Stimulated activated CD4-positive, alpha-beta T cell treated with anti-CD3 and anti-CD28 coated beads, Interleukin-15, amount 100 ng/mL, for 48 hours (primary cell): ENCODE results near the gene DENND1C.
A peak's percentile ranks its signal among the peaks of the same experiment; 100 is the strongest.

Experiments used
- DNase-seq, 2 donors: peaks; one replicate each; pipeline ENCODE4 v3.0.0-alpha.2; 2020; ENCODE audit warnings: low read depth in 2 of 2

DENND1C gene, protein sequence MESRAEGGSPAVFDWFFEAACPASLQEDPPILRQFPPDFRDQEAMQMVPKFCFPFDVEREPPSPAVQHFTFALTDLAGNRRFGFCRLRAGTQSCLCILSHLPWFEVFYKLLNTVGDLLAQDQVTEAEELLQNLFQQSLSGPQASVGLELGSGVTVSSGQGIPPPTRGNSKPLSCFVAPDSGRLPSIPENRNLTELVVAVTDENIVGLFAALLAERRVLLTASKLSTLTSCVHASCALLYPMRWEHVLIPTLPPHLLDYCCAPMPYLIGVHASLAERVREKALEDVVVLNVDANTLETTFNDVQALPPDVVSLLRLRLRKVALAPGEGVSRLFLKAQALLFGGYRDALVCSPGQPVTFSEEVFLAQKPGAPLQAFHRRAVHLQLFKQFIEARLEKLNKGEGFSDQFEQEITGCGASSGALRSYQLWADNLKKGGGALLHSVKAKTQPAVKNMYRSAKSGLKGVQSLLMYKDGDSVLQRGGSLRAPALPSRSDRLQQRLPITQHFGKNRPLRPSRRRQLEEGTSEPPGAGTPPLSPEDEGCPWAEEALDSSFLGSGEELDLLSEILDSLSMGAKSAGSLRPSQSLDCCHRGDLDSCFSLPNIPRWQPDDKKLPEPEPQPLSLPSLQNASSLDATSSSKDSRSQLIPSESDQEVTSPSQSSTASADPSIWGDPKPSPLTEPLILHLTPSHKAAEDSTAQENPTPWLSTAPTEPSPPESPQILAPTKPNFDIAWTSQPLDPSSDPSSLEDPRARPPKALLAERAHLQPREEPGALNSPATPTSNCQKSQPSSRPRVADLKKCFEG

DNA sequence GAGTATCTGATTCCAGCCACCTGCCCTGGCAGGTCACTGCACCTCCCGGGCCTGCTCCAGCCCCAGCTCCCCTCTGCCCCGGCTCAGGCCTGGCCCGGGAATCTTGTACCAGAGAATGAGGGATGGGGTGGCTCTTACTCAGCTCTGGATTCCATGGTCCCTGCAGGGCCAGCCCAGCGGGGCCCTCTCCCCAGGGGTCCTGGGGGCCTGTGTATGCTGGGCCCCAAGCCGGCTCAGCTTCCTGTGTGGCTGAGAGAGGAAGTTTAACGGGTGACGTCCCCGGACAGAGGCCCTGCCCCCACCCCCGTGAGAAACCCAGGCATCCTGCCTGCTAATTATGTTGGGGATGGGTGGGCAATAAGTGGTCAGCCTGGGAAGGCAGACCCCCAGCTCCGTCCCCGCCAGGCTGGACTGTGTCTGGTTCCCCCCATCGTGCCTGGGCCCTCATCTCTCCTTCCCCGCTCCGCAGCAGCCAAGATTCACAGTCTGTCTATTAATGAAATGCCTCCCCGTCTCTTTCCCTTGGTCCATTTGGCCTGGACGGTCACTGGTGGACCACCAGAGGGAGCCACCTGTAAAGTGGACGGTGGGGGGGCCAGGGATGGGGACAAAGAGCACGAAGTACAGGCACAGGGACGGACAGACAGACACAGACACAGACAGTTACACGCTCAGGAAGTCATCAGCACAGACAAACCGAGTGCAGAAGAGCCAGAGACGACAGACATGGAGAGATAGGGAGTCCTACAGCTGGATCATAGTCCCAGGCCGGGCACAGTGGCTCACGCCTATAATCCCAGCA lies at the start of gene DENND1C:
TSS of gene DENND1C (minus strand) at position 247 of the 802 bp plus-strand sequence. CDS start at position 155, 92 bp downstream.
- peak in 1 of 2 donors; percentile 56 for DNase-seq

DNA sequence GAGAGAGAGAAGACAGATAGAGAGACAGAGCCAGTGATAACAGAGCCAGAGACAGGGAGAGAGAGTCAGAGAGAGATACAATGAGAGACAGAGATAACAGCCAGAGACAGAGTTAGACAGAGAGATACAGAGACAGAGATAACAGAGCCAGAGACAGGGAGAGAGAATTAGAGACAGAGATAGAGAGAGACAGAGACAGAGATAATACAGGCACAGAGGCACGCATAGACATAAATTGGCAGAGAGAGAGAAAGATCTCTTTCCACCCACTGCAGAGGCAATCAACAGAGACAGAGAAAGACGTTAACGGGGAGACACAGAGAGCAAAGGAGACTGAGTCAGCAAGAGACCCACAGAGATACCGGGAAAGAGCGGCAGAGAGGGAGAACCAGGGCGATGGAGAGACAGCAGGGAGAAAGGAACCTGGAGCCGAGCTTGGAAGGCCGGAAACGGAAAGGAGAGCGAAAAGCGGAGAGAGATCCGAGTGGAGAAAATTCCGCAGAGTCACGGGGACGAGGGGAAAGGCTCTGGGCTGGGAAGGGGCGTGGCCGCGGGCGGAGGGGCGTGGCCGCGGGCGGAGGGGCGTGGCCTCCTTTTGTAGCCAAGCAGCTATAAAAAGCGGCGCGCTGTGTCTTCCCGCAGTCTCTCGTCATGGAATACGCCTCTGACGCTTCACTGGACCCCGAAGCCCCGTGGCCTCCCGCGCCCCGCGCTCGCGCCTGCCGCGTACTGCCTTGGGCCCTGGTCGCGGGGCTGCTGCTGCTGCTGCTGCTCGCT lies 49.0 kb upstream of the DENND1C start, which contains the start of gene TNFSF9:
TSS of gene TNFSF9 (plus strand) at position 641 of the 777 bp plus-strand sequence. CDS start at position 652, 11 bp downstream.
- peak; percentile 63 to 74 for DNase-seq

DNA sequence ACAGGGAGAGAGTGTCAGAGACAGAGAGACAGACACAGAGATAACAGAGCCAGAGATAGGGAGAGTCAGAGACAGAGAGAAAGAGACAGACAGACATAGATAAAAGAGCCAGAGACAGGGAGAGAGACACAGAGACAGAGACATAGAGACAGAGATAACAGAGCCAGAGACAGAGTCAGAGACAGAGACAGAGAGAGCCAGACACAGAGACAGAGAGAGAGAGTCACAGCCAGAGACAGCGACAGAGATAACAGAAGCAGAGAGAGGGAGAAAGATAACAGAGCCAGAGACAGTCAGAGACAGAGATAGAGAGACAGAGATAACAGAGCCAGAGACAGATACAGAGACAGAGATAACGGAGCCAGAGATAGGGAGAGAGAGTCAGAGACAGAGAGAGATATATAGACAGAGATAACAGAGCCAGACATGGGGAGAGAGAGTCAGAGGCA lies 48.4 kb upstream of the DENND1C start:
- DNase-seq, result no peak

DNA sequence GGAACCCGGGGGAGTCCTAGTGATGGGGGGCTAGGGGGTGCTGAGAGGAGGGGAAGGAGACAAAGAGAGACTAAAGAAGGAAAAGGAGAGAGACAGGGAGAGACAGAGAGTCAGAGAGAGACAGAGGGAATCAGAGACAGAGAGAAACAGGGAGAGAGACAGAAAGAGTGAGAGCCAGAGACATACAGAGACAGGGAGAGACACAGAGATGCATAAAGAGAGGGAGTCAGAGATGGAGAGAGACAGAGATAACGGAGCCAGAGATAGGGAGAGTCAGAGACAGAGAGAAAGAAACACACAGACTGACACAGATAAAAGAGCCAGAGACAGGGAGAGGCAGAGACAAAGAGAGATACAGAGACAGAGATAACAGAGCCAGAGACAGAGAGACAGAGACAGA lies 47.8 kb upstream of the DENND1C start:
- DNase-seq, result no peak

DNA sequence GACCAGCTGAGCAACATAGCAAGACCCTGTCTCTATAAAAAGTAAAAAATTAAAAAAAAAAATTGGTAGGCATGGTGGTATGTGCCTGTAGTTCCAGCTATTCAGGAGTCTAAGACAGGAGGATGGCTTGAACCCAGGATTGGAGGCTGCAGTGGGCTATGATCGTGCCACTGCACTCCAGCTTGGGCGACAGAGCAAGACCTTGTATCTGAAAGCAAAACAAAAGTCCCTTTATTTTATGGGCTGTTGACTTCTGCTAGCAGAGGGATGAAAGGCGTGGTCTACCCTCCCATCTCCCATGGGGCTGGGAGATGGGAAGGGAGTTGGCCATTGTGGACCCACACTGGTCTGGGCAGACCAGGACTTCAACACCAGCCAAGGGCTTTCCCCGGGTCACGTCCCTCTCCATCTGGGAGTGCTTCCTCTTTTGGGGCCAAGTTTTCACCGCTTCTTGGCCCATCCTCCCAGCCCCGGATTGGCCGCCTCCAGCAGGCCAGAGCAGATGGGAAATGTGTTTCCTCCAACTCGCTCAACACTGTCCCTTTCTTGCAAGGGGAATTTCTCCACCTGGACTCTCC lies 47.0 kb upstream of the DENND1C start:
- no peak for DNase-seq

DNA sequence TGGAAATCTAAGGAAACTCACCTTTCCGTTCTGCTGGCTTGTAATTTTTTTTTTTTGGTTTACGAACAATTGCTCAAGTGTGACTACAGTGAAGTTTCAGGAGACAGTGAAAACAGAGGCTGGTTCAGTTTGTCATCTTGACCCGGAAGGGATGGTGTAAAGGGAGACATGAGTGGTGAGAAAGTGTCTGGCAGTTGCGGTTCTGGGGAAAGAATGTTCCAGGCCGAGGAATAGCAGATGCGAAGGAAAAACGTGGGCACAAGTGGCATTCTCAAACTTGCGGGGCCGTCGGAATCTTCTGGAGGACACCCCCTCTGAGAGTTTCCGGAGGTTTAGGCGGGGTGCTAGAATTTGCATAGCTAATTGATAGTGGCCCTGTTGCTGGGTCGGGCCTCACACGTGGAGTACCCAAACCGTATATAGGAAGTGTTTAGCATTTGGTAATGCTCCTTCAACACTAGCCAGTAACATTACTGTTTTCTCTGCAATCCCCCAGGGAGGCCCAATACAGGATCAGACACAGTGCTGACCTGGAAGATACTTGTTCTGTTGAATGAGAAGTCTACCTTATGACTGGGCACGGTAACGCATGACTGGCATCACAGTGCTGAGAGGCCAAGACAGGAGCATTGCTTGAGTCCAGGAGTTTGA lies 46.4 kb upstream of the DENND1C start:
- no peak for DNase-seq

DNA sequence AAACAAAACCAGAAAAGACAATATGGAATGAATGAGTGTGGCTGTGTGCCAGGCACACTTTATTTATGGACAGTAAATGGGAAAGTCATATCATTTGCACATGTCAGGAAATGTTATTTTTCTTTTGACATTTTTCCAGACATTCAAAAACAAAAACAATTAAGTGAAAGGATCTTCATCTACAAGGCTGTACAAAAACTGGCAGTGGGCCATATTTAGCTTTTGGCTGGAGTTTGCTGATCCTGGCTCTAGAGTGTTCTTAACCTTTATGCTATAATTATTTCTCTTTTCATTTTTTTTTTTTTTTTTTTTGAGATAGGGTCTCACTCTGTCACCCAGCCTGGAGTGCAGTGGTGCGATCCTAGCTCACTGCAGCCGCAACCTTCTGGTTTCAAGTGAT lies 42.7 kb upstream of the DENND1C start:
- DNase-seq, result no peak

DNA sequence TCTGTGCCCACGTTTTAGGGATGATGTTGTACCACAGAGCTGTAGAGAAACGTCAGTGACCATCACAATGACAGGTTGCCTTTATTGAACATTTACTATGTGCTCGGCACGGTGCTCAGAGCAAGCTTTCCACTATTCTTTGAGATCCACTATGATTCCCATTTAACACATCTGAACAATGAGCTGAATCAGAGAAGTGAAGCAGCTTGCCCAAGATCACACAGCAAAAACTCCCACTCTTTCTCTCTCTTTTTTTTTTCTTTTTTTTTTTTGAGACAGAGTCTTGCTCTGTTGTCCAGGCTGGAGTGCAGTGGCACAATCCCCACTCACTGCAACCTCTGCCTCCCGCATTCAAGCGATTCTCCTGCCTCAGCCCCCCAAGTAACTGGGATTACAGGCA lies 41.1 kb upstream of the DENND1C start:
- DNase-seq, result no peak

DNA sequence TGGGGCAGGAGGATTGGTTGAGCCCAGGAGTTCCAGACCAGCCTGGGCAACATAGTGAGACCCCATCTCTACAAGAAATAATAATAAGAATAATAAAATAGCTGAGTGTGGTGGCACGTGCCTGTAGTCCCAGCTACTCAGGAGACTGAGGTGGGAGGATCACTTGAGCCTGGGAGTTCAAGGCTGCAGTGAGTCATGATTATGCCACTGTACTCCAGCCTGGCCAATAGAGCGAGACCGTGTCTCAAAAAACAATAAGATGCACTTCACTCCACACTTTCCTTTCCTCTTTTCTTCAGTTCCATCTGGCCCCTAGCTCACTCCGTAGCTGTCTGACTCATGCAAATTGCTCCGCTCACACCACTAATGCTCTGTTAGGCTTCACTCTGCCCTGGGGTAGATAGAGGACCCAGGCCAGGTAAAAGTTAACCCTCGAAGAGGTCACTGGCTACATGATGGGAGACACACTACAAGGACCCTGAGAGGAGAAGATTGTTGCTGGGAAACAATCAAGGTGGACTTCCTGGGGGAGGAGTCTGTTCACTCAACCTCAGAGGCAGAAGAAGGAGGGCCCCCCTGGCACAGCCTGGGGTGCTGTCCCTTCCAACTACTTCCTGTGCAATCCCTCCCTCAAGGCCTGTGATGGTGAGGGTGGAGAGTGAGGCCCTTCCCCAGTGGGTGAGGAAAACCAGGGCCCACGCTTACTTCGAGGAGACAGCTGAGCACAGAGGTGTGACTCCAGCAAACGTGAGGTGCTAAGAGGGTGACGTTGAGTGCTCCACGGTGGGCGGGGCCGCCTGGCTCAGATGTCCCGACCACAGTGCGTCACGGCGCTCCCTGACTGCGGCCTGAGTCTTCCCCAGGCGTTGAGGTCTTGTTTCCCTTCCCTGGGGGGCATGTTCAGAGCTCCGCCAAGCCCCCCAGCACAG lies 40.4 kb upstream of the DENND1C start:
- peak in 1 of 2 donors; percentile 33 for DNase-seq

DNA sequence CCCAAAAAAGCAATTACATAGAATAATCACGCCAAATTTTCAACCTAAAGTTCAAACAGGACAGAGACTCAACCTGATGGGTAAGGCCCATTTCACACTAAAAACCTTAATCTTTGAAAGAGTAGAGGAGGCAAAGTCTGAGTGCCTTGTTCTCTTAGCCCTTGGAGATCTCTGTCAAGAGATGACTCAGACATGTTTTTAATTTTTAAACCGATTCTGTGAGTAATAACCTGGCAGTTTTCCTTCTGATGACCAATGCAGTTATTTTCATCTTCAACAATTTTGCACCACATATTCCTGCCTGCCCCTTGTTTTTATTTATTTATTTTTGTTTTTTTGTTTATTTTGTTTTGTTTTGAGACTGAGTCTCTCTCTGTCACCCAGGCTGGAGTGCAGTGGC lies 37.7 kb upstream of the DENND1C start:
- DNase-seq, result no peak

DNA sequence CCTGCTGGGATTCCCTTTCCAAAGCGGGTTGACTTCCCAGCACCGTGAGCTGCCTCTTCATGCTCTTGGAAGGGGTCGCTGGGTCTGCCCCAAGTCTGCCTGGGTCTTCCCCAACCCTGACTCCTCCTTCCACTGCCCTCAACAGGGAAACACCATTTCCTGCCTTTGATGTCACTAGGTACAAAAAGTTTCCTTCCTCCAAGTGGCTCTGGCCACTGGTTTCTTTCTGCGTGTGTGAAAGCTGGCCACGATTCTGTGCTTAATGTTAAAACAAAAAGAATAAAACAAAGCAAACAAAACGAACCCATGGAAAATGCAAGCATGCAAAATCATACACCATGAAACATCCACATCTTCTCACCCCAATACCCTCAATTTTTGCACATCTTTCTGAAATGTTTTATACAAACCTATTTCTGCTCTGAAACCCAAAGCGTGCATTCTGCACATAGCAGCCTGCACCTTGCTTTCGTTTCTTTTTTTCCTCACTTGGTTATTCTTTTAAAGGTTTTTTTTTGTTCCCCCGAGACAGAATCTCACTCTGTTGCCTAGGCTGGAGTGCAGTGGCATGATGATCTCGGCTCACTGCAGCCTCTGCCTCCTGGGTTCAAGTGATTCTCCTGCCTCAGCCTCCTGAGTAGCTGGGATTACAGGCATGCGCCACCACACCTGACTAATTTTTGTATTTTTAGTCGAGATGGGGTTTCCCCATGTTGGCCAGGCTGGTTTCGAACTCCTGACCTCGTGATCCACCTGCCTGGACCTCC lies 36.7 kb upstream of the DENND1C start:
- no peak for DNase-seq

DNA sequence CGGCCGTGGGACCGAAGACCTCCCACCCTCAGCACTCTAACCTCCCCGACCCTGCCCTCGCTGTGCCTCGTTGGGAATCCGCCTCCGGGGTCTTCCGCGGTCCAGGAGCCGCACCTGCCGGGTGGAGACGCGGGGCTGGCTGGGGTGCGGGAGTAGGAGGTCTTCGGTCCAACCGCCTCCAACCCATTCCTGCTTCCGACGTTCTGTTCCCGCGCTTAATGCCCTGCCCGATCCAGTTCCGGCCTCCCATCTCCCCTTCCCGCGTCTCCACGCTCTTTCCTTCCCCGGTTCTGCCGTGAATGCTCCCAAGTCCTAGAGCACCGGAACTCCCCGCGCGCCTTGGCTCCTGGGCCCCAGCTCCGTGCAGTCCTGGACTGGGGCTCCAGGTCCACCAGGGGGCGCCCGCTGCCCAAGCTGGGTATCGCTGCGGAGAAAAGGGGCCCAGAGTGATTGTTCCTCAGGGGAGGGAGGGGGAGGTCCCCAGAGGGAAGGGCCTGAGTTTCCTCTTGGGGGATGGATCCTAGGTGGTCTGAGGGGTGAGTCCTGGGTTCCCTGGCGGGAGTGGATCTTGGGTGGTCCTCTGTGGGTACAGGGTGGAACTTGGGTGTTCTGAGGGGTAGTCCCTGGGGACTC lies 35.2 kb upstream of the DENND1C start:
- DNase-seq, result peak; percentile 81 to 91

DNA sequence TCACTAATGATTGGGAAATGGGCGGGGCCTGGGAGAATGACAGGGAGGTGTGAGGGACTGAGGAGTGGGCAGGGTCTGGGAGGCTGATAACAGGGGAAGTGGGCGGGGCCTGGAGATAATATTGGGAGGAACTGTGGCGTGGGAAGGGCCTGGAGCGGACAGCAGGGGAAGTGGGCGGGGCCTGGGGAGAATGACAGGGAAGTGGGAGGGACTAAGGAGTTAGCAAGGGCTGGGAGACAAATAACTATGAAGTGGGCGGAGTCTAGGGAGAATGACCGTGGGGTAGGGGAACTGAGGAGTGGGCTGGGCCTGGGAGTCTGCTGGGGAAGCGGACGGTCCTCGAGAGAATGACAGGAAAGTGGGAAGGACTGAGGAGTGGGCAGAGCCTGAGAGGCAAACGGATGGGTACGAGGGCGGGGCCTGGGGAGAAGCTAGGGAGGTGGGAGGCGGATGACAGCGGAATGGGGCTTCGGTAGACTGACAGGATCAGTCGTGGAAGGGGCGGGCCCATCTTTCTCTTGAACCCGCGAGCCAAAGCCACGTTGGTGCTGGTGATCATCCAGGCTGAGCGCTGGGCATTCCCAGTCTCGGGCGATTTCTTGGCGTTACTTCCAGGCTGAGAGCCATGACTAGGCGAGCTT lies 34.6 kb upstream of the DENND1C start:
- DNase-seq, result peak; percentile 64 to 72

DNA sequence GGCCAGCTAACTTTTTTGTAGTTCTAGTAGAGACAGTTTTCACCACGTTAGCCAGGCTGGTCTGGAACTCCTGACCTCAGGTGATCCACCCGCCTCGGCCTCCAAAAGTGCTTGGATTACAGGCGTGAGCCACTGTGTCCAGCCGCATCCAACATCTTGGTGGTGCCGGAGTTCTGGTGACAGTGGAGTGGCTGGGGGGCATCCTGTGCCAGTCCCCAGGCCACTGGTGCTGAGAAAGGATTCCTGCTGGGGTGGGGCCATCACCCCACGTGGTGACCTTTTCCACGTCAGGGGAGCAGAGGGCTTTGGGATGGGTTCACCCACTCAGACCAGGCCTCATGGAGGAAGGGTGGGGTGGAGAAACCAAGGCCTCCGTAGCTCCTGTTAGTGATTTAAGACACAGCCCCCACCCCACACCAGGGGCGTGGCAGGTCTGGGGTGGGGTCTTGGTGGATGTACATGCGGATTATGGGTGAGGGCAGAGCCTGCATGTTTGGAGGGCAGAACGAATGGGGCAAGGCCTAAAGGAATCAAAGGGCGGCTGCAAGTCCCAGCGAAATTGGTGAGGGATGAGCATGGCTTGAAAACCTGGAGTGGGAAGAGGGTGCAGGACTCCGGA lies 33.4 kb upstream of the DENND1C start:
- no peak for DNase-seq

DNA sequence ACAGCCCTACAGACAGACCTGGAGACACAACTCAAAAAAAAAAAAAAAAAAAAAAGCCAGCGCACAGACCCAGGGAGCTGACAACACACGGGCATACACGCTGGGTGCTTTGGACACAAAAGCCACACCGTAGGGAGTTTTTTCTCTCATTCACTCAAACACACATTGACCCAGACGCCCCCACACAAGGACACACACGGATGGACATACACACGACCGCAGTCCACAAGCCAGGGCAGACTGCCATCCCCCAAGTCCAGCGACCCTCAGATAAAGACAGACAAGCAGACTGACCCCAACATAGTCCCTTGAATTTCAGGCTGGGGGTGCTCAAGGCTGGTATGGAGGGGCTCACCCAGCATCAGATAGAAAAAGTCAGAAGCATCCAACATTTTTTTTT lies 32.5 kb upstream of the DENND1C start:
- DNase-seq, result no peak

DNA sequence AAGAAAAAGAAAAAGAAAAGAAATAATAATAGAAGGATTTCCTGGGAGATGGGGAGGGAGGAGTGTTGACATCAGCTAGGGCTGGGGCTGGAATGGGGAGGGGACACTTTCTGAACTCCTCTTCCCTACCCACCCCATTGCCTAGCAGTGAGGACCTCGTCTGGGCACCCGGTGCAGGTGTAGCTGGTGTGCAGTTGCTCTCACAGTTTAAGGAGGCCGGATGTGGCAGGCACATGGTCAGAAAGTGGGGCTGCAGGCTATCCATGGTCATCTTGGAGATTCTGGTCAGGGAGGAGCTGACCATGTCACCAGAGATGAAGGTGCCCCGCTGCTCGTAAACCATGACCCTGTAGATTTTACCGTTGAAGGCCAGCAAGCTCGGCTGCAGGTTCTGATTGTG lies 29.0 kb upstream of the DENND1C start:
- no peak for DNase-seq
